Measurements from ENCODE around the gene NUMA1. TPM values are rescaled to one million over a fixed set of nuclear protein-coding genes. Genes with fewer than 3 reads are reported as not detected.
A peak's percentile ranks its signal among the peaks of the same experiment; 100 is the strongest.

NUMA1 gene
- total and polyA plus RNA-seq, 2 of the 13 experiments (the other 11 are each of a cell fraction or from before 2014, with no cell fraction given) = 57.3 to 60.2 TPM

- TF ChIP-seq KDM2A (CRISPR knock-in tag; IDR thresholded peaks at IDR 0.05; ENCODE audit: borderline replicate concordance, low read depth) = peak; percentile 24; the same call in 1 of the 2 replicates
- TF ChIP-seq HOXD1 (CRISPR knock-in tag; IDR thresholded peaks at IDR 0.05) = peak; percentile 14; the same call in 1 of the 2 replicates
- TF ChIP-seq ZFP90 (CRISPR knock-in tag; IDR thresholded peaks at IDR 0.05; ENCODE audit: borderline replicate concordance) = peak; percentile 82; the same call in 1 of the 2 replicates
- TF ChIP-seq, protein P1, sequence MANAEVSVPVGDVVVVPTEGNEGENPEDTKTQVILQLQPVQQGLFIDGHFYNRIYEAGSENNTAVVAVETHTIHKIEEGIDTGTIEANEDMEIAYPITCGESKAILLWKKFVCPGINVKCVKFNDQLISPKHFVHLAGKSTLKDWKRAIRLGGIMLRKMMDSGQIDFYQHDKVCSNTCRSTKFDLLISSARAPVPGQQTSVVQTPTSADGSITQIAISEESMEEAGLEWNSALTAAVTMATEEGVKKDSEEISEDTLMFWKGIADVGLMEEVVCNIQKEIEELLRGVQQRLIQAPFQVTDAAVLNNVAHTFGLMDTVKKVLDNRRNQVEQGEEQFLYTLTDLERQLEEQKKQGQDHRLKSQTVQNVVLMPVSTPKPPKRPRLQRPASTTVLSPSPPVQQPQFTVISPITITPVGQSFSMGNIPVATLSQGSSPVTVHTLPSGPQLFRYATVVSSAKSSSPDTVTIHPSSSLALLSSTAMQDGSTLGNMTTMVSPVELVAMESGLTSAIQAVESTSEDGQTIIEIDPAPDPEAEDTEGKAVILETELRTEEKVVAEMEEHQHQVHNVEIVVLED (CRISPR knock-in tag; IDR thresholded peaks at IDR 0.05; ENCODE audit: borderline replicate concordance) = peak; percentile 63; the same call in 1 of the 2 replicates
- peak; percentile 48; the same call in 1 of the 2 replicates for TF ChIP-seq RNF2 (conservative IDR thresholded peaks at IDR 0.05; ENCODE audit: low read depth)
- TF ChIP-seq, protein P2, sequence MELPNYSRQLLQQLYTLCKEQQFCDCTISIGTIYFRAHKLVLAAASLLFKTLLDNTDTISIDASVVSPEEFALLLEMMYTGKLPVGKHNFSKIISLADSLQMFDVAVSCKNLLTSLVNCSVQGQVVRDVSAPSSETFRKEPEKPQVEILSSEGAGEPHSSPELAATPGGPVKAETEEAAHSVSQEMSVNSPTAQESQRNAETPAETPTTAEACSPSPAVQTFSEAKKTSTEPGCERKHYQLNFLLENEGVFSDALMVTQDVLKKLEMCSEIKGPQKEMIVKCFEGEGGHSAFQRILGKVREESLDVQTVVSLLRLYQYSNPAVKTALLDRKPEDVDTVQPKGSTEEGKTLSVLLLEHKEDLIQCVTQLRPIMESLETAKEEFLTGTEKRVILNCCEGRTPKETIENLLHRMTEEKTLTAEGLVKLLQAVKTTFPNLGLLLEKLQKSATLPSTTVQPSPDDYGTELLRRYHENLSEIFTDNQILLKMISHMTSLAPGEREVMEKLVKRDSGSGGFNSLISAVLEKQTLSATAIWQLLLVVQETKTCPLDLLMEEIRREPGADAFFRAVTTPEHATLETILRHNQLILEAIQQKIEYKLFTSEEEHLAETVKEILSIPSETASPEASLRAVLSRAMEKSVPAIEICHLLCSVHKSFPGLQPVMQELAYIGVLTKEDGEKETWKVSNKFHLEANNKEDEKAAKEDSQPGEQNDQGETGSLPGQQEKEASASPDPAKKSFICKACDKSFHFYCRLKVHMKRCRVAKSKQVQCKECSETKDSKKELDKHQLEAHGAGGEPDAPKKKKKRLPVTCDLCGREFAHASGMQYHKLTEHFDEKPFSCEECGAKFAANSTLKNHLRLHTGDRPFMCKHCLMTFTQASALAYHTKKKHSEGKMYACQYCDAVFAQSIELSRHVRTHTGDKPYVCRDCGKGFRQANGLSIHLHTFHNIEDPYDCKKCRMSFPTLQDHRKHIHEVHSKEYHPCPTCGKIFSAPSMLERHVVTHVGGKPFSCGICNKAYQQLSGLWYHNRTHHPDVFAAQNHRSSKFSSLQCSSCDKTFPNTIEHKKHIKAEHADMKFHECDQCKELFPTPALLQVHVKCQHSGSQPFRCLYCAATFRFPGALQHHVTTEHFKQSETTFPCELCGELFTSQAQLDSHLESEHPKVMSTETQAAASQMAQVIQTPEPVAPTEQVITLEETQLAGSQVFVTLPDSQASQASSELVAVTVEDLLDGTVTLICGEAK (IDR thresholded peaks at IDR 0.05) = peak; percentile 84
- TF ChIP-seq, protein P2 (CRISPR knock-in tag; IDR thresholded peaks at IDR 0.05) = peak; percentile 49; the same call in 1 of the 2 replicates
- TF ChIP-seq, protein P3, sequence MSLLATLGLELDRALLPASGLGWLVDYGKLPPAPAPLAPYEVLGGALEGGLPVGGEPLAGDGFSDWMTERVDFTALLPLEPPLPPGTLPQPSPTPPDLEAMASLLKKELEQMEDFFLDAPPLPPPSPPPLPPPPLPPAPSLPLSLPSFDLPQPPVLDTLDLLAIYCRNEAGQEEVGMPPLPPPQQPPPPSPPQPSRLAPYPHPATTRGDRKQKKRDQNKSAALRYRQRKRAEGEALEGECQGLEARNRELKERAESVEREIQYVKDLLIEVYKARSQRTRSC (CRISPR knock-in tag; IDR thresholded peaks at IDR 0.05; ENCODE audit: low read depth) = no peak
- TF ChIP-seq, protein P4, sequence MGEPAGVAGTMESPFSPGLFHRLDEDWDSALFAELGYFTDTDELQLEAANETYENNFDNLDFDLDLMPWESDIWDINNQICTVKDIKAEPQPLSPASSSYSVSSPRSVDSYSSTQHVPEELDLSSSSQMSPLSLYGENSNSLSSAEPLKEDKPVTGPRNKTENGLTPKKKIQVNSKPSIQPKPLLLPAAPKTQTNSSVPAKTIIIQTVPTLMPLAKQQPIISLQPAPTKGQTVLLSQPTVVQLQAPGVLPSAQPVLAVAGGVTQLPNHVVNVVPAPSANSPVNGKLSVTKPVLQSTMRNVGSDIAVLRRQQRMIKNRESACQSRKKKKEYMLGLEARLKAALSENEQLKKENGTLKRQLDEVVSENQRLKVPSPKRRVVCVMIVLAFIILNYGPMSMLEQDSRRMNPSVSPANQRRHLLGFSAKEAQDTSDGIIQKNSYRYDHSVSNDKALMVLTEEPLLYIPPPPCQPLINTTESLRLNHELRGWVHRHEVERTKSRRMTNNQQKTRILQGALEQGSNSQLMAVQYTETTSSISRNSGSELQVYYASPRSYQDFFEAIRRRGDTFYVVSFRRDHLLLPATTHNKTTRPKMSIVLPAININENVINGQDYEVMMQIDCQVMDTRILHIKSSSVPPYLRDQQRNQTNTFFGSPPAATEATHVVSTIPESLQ (CRISPR knock-in tag; conservative IDR thresholded peaks at IDR 0.05) = 0 out of 2 replicates have a peak, but pooled peaks have one; percentile 81
- no peak; the same call in 1 of the 2 replicates for TF ChIP-seq EHMT2 (IDR thresholded peaks at IDR 0.05; ENCODE audit: borderline replicate concordance, low read depth, low read length)
- peak; percentile 44; the same call in 1 of the 2 replicates for TF ChIP-seq SP4 (CRISPR knock-in tag; IDR thresholded peaks at IDR 0.05)
- TF ChIP-seq SOX5 (CRISPR knock-in tag; IDR thresholded peaks at IDR 0.05; ENCODE audit: borderline replicate concordance) = peak; percentile 85
- TF ChIP-seq ISL2 (CRISPR knock-in tag; IDR thresholded peaks at IDR 0.05) = peak; percentile 64
- TF ChIP-seq SIN3B (IDR thresholded peaks at IDR 0.05; ENCODE audit: low read length) = no peak; the same call in 1 of the 2 replicates
- TF ChIP-seq JDP2 (CRISPR knock-in tag; IDR thresholded peaks at IDR 0.05; ENCODE audit: borderline replicate concordance) = no peak
Observed at GRCh38 chr11:72112143-72112977, 32.0 kb upstream of the NUMA1 start, which contains the start of gene ANAPC15 (continued).
